K562 (cell line): ENCODE results near the gene RAI1. TPM values are rescaled to one million over a fixed set of nuclear protein-coding genes. Genes with fewer than 3 reads are reported as not detected.

Experiments used
- BCOR ChIP-seq: fragments of 450-650 bp; IDR thresholded peaks from 2 replicates; pipeline ENCODE4 v1.6.1; 2016
- CEBPB ChIP-seq: fragments of 450-650 bp; IDR thresholded peaks from 2 replicates; pipeline ENCODE4 v1.6.1; 2016; ENCODE audit warnings: missing genetic modification characterization, missing compliant biosample characterization
- EHMT2 ChIP-seq: fragments of 450-650 bp; IDR thresholded peaks from 2 replicates; pipeline ENCODE4 v1.6.1; 2018; ENCODE audit warnings: antibody characterized with exemption
- FIP1L1 ChIP-seq: fragments of 200-400 bp; formaldehyde crosslinking; IDR thresholded peaks from 2 replicates; pipeline ENCODE4 v1.6.1; 2018; ENCODE audit warnings: mild to moderate bottlenecking, low read depth, low read length; ENCODE audit not compliant: poor library complexity, severe bottlenecking
- FUS ChIP-seq: fragments of 200-400 bp; formaldehyde crosslinking; optimal IDR thresholded peaks from 2 replicates; pipeline ENCODE3; 2017; ENCODE audit warnings: low read depth, low read length
- GTF2B ChIP-seq: IDR thresholded peaks from 2 replicates; pipeline ENCODE4 v1.6.1; 2011; ENCODE audit not compliant: insufficient read length; ENCODE audit errors: extremely low read depth
- HCFC1 ChIP-seq: IDR thresholded peaks from 2 replicates; pipeline ENCODE4 v1.6.1; 2012; ENCODE audit warnings: low read depth, low read length, improper control_type of control experiment
- NFE2 ChIP-seq: IDR thresholded peaks from 2 replicates; pipeline ENCODE4 v1.6.1; 2014; ENCODE audit warnings: antibody characterized with exemption, low read depth
- RBM39 ChIP-seq: fragments of 200-400 bp; formaldehyde crosslinking; optimal IDR thresholded peaks from 2 replicates; pipeline ENCODE3; 2018; ENCODE audit warnings: low read depth, low read length
- RFX1 ChIP-seq: fragments of 450-650 bp; IDR thresholded peaks from 2 replicates; pipeline ENCODE4 v1.6.1; 2016; ENCODE audit warnings: mild to moderate bottlenecking, moderate library complexity
- TARDBP ChIP-seq: fragments of 450-650 bp; IDR thresholded peaks from 2 replicates; pipeline ENCODE4 v1.6.1; 2016
- TBL1XR1 ChIP-seq, 2 experiments: IDR thresholded peaks; 2 replicates each; pipeline ENCODE4 v1.6.1; 2012; ENCODE audit warnings: improper control_type of control experiment in 2 of 2, low read length in 2 of 2, mild to moderate bottlenecking in 1 of 2
- ZBTB11 ChIP-seq, 3 experiments: fragments of 200-800 bp in 1 of 3; fragments of 250-450 bp in 1 of 3; fragments of 450-650 bp in 1 of 3; sonication (Bioruptor Pico) in 1 of 3; sonication (Bioruptor generic) in 1 of 3; formaldehyde crosslinking in 1 of 3; IDR thresholded peaks; 2 replicates each; pipeline versions ENCODE4 v1.6.1 to v1.8.0; 2016 to 2022; ENCODE audit warnings: mild to moderate bottlenecking in 2 of 3, missing genetic modification characterization in 2 of 3, missing compliant biosample characterization in 1 of 3, moderate library complexity in 1 of 3
- ZC3H8 ChIP-seq: fragments of 450-650 bp; IDR thresholded peaks from 2 replicates; pipeline ENCODE4 v1.6.1; 2017
- ZNF217 ChIP-seq: sonication (generic); formaldehyde crosslinking; IDR thresholded peaks from 2 replicates; pipeline ENCODE4 v1.8.0; 2022; ENCODE audit warnings: mild to moderate bottlenecking, missing genetic modification reagents
- ZNF41 ChIP-seq: fragments of 250-450 bp; sonication (Bioruptor Pico); conservative IDR thresholded peaks from 2 replicates; pipeline ENCODE4 v1.4.0; 2020; ENCODE audit warnings: mild to moderate bottlenecking
- polyA plus RNA-seq, 8 experiments: library from polyadenylated mRNA; depleted of rRNA in 4 of 8; stranded (reverse) in 5 of 8; unstranded in 3 of 8; fragments of >200 nt; fragmentation: Nextera tagmentation in 2 of 8; fragmentation: Illumina TruSeq in 1 of 8; extraction: Ambion mirVana in 2 of 8; extraction: Trizol in 1 of 8; gene quantifications; 2 replicates each; pipeline versions ENCODE4 v1.2.1 to v1.2.3, GENCODE V29; 2011 to 2014; ENCODE audit warnings: inconsistent platforms in 1 of 8, missing spikeins in 1 of 8
- total RNA-seq, 7 experiments: library from RNA; depleted of rRNA in 6 of 7; stranded (reverse); fragments of >200 nt in 6 of 7; fragmentation: Illumina TruSeq in 2 of 7; extraction: Trizol in 2 of 7; gene quantifications; 2 replicates each; pipeline versions ENCODE4 v1.2.1 to v1.2.3, GENCODE V29; 2011 to 2021; ENCODE audit warnings: low replicate concordance in 1 of 7
- TF ChIP-seq, protein P1 (sequence below): sonication (generic); formaldehyde crosslinking; IDR thresholded peaks from 2 replicates; pipeline ENCODE4 v1.8.1; 2023; ENCODE audit warnings: missing genetic modification reagents, mild to moderate bottlenecking, borderline replicate concordance
- TF ChIP-seq, protein P2 (sequence below), 3 experiments: fragments of 200-800 bp in 1 of 3; sonication (Bioruptor generic) in 1 of 3; sonication (generic) in 1 of 3; formaldehyde crosslinking in 1 of 3; IDR thresholded peaks; 2 replicates each; pipeline versions ENCODE4 v1.6.1 to v1.8.0; 2016 to 2022; ENCODE audit warnings: mild to moderate bottlenecking in 2 of 3, missing compliant biosample characterization in 2 of 3, missing genetic modification characterization in 2 of 3, missing genetic modification reagents in 1 of 3

Gene RAI1
- total and polyA plus RNA-seq, 9 of the 15 experiments (the other 6 are each of a cell fraction or from before 2014, with no cell fraction given) = 0.68 to 19.9 (median 5.5) TPM

DNA sequence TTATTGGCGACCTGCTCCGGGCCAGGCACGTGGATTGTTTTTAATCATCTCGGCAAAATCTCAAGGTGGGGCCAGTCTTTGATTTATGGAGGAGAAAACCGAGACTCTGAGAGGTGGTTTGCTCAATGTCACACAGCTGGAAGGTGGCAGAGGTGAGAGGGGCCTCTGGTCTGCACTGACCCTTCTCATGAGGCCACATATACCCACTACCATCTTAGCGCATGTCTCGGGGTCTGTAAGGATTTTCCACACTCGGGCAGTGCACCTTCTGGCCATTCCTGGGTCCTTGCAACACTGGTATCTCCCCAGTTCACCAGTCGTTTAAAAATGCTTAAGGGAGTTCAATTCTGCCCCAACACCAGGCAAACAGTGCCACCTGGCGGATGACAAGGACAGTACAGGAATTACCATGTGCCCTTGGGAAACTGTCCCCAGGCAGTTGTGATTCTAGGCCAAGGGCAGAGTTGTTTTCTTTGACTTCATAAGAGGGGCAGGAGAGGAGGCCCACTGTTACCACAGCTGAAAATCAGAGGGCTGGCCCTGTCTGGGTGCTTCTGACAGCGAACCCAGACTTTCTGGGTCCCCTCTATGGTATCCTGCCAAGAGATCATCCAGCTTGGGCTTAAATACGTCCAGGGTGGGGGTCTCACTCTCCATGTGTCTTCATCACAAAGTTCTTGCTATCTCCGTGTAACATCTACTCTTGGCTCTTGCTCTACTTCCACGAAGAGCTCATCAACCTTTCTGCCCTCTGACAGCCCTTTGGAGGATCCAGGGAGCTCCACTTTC is 39.4 kb upstream of the RAI1 start (continued):
- TF ChIP-seq, protein P1, sequence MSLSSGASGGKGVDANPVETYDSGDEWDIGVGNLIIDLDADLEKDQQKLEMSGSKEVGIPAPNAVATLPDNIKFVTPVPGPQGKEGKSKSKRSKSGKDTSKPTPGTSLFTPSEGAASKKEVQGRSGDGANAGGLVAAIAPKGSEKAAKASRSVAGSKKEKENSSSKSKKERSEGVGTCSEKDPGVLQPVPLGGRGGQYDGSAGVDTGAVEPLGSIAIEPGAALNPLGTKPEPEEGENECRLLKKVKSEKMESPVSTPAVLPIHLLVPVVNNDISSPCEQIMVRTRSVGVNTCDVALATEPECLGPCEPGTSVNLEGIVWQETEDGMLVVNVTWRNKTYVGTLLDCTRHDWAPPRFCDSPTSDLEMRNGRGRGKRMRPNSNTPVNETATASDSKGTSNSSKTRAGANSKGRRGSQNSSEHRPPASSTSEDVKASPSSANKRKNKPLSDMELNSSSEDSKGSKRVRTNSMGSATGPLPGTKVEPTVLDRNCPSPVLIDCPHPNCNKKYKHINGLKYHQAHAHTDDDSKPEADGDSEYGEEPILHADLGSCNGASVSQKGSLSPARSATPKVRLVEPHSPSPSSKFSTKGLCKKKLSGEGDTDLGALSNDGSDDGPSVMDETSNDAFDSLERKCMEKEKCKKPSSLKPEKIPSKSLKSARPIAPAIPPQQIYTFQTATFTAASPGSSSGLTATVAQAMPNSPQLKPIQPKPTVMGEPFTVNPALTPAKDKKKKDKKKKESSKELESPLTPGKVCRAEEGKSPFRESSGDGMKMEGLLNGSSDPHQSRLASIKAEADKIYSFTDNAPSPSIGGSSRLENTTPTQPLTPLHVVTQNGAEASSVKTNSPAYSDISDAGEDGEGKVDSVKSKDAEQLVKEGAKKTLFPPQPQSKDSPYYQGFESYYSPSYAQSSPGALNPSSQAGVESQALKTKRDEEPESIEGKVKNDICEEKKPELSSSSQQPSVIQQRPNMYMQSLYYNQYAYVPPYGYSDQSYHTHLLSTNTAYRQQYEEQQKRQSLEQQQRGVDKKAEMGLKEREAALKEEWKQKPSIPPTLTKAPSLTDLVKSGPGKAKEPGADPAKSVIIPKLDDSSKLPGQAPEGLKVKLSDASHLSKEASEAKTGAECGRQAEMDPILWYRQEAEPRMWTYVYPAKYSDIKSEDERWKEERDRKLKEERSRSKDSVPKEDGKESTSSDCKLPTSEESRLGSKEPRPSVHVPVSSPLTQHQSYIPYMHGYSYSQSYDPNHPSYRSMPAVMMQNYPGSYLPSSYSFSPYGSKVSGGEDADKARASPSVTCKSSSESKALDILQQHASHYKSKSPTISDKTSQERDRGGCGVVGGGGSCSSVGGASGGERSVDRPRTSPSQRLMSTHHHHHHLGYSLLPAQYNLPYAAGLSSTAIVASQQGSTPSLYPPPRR (CRISPR knock-in tag) = no peak
- no peak for TF ChIP-seq EHMT2
- TF ChIP-seq BCOR = no peak
- TF ChIP-seq FIP1L1 = no peak
- no peak for TF ChIP-seq RFX1
- TF ChIP-seq GTF2B = no peak
- no peak for TF ChIP-seq FUS
- no peak for TF ChIP-seq ZNF217 (CRISPR knock-in tag)
- no peak for TF ChIP-seq ZC3H8
- TF ChIP-seq TBL1XR1 (IDR thresholded peaks at IDR 0.05; ENCODE audit: low read length in 2 of 2) = no peak
- TF ChIP-seq HCFC1 = no peak
- no peak for TF ChIP-seq NFE2
- peak; percentile 37; the same call in 1 of the 2 replicates for TF ChIP-seq CEBPB
- TF ChIP-seq RBM39 = no peak
- no peak for TF ChIP-seq ZNF41 (CRISPR knock-in tag)
- 0 out of 6 replicates have a peak, but pooled peaks of 1 of the 3 experiments have one; percentile 39 for TF ChIP-seq ZBTB11 (CRISPR knock-in tag; IDR thresholded peaks at IDR 0.05)
- TF ChIP-seq, protein P2, sequence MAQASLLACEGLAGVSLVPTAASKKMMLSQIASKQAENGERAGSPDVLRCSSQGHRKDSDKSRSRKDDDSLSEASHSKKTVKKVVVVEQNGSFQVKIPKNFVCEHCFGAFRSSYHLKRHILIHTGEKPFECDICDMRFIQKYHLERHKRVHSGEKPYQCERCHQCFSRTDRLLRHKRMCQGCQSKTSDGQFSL (CRISPR knock-in tag; IDR thresholded peaks at IDR 0.05) = no peak
- TF ChIP-seq, protein P2 (tag; IDR thresholded peaks at IDR 0.05) = no peak
- TF ChIP-seq TARDBP = no peak
